Psoas muscle (tissue), 8 donors: ENCODE results near the gene PRCC. TPM values are rescaled to one million over a fixed set of nuclear protein-coding genes. Genes with fewer than 3 reads are reported as not detected.

ENCODE experiments used
- ATAC-seq, 4 donors: fragments of 200-7000 bp; cut with Tn5 transposase; one replicate each; pipeline ENCODE4 v1.9.1; 2020; ENCODE audit warnings: moderate library complexity in 3 of 4, mild to moderate bottlenecking in 2 of 4
- DNase-seq, 2 donors: peaks; one replicate each; pipeline ENCODE4 v3.0.0-alpha.2; 2020
- H3K27ac ChIP-seq: fragments of 200-600 bp; one replicate; pipeline ENCODE4 v1.8.0; 2022
- H3K27me3 ChIP-seq, 3 donors: fragments of 200-600 bp in 1 of 3; one replicate each; pipeline versions ENCODE4 v1.6.1 to v1.8.0; 2013 to 2022; ENCODE audit warnings: low read length in 2 of 3, mild to moderate bottlenecking in 2 of 3, moderate library complexity in 1 of 3; ENCODE audit not compliant: insufficient read depth in 3 of 3
- H3K36me3 ChIP-seq, 2 donors: fragments of 200-600 bp in 1 of 2; one replicate each; pipeline versions ENCODE4 v1.6.1 to v1.8.0; 2013 to 2022; ENCODE audit warnings: low read depth in 1 of 2, mild to moderate bottlenecking in 1 of 2, moderate library complexity in 1 of 2; ENCODE audit not compliant: insufficient read depth in 1 of 2
- H3K4me1 ChIP-seq: fragments of 200-600 bp; one replicate; pipeline ENCODE4 v1.8.0; 2022
- H3K4me3 ChIP-seq: fragments of 200-600 bp; one replicate; pipeline ENCODE4 v1.8.0; 2022; ENCODE audit warnings: mild to moderate bottlenecking
- H3K9me3 ChIP-seq: fragments of 200-600 bp; one replicate; pipeline ENCODE4 v1.8.0; 2022
- WGBS, 3 donors: extraction: QIAGEN DNeasy Blood & Tissue Kit; methylation state at CpG; one replicate each; pipeline versions ENCODE4 v1.1.6 to v1.1.7; 2013; 5-methylcytosine and 5-hydroxymethylcytosine counted together
- intact Hi-C, 2 donors: fragments of 100-400 bp; cut with DNase I; formaldehyde crosslinking; loops; one replicate each; pipeline versions ENCODE4 v1.11.0 to v1.14.2; 2022
- long read RNA-seq, 2 donors: library from polyadenylated mRNA; unstranded; transcript quantifications; one replicate each; pipeline ENCODE4 v2.0.0, GENCODE V29; 2021
- polyA plus RNA-seq, 3 donors: library from polyadenylated mRNA; stranded (reverse); fragments of 200-250 nt; gene quantifications; one replicate each; pipeline ENCODE4 v1.2.3, GENCODE V29; 2013
- total RNA-seq, 4 donors: library from RNA; stranded (reverse); fragmentation: NEBNext Ultra II Directional in 2 of 4; extraction: Animal tissue kit (Norgen Biotek cat#: 25700) in 2 of 4; gene quantifications; one replicate each; pipeline versions ENCODE4 v1.2.1 to v1.2.4, GENCODE V29; 2021 to 2023
- TF ChIP-seq, protein P1 (sequence below): fragments of 200-600 bp; IDR thresholded peaks from one replicate; pipeline ENCODE4 v1.8.0; 2022; ENCODE audit warnings: antibody characterized with exemption
- donor health status: healthy with polysubstance abuse.
- donor health status: DM: no; HTN: no; CAD: no; lungs with moderate emphysema.
- donor health status: Bipolar disorder and iron deficiency.
- donor health status: healthy.
- donor health status: DM: yes; HTN: yes; CAD: no.
- donor health status: DM: no; HTN: no; CAD: no.
- donor health status: DM: no; HTN: no; CAD: no.
- donor health status: DM: yes; HTN: yes; CAD: no.

PRCC gene
- total RNA-seq (10 to 100 TPM; 43.7 to 69.3 (median 64.0) TPM), polyA plus RNA-seq (100 to 1,000 TPM in 1 of 3 donors, 10 to 100 TPM in 2; 46.8 to 107 (median 72.0) TPM)
- long read RNA-seq, donor 1, transcript PRCC-201 (7 exons, 2,105 nt): major isoform, 17 of 26 reads
- long read RNA-seq, donor 1, partial matches to known transcripts: 6 of 26 reads
- long read RNA-seq, donor 1, other reads (novel, unspliced or antisense): 3 of 26 reads
- long read RNA-seq, donor 2, transcript PRCC-201 (7 exons, 2,105 nt): major isoform, 65 of 87 reads
- long read RNA-seq, donor 2, partial matches to known transcripts: 14 of 87 reads
- long read RNA-seq, donor 2, other reads (novel, unspliced or antisense): 8 of 87 reads

DNA sequence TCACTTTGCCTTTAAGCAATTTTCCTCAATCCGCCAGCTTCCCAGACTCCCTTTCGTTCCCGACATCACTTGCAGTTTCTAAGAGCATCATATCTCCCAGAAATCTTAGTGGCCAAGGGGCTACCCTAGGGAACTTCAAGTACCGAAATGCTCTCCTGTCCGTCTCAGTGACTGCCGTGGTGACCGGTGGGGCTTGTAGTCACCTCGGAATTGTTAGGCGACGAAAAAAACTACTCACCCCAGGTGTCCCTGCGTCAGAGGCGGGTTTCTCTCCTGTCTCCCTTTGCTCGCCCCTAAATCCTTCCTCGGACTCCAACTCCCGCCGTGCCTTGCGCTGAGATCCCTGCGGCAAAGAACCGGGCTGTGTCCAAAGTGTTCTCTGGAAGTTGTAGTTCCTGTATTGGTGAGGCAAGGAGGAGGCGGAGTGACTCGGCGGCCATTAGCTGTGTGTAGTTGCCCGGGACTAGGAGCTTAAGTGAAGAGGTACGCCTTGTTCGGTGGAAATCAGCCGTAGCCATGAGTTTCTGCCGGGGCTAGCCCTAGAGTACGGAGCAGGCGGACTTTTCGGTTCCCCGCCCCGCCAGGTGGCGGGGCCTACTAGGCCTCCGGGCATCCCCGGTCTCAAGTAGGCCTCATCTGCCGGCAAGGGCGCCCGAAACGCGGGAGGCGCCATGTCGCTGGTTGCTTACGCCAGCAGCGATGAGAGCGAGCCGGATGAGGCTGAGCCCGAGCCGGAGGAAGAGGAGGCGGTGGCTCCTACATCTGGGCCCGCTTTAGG lies at the start of gene PRCC:
Gene PRCC (plus strand): TSS at position 435 of the 778 bp plus-strand sequence. CDS start 237 bp downstream, at position 672.
- WGBS, 3 donors: 0 to 1% (median 1%) methylated on average over 35 to 50 of the region's 50 CpGs
- ATAC-seq (peak; percentile 94 to 95 (median 95)), DNase-seq (peak; percentile 97 to 99)
- H3K4me1 ChIP-seq: peaks cover 47% of the 10 kb centered on the region
- H3K27me3 ChIP-seq: no peaks in the 10 kb centered on the region
- intact Hi-C loops: loop anchor here in 1 of 2 donors (2.0 to 5.0 kb wide), 2 partner anchors 16 to 40 kb away; partner anchors contain the start of genes HDGF, ISG20L2 and METTL25B
- TF ChIP-seq, protein P1, sequence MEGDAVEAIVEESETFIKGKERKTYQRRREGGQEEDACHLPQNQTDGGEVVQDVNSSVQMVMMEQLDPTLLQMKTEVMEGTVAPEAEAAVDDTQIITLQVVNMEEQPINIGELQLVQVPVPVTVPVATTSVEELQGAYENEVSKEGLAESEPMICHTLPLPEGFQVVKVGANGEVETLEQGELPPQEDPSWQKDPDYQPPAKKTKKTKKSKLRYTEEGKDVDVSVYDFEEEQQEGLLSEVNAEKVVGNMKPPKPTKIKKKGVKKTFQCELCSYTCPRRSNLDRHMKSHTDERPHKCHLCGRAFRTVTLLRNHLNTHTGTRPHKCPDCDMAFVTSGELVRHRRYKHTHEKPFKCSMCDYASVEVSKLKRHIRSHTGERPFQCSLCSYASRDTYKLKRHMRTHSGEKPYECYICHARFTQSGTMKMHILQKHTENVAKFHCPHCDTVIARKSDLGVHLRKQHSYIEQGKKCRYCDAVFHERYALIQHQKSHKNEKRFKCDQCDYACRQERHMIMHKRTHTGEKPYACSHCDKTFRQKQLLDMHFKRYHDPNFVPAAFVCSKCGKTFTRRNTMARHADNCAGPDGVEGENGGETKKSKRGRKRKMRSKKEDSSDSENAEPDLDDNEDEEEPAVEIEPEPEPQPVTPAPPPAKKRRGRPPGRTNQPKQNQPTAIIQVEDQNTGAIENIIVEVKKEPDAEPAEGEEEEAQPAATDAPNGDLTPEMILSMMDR: no peak
- H3K36me3 ChIP-seq: peaks cover 0 to 18% of the 10 kb centered on the region in 2 donors
- H3K9me3 ChIP-seq: no peaks in the 10 kb centered on the region
- H3K27ac ChIP-seq: peak within 1 kb of the TSS; percentile 96
- peak within 1 kb of the TSS; percentile 95 for H3K4me3 ChIP-seq

GRCh38 chr1:156721131-156721530 lies 46.2 kb upstream of the PRCC start:
- no peak for ATAC-seq
- DNase-seq: no peak
- Histone ChIP-seq H3K36me3 (peaks cover 7 to 45% of the 10 kb centered on the region in 2 donors), H3K9me3 (no peaks in the 10 kb centered on the region), H3K4me3 (no peak overlapping the region), H3K27ac (no peak overlapping the region), H3K27me3 (no peaks in the 10 kb centered on the region), H3K4me1 (peaks cover 19% of the 10 kb centered on the region)
- intact Hi-C loops: no loop called here
- TF ChIP-seq, protein P1: no peak
- 65 to 76% (median 66%) methylated on average over 2 of the region's 2 CpGs for WGBS, 3 donors

DNA sequence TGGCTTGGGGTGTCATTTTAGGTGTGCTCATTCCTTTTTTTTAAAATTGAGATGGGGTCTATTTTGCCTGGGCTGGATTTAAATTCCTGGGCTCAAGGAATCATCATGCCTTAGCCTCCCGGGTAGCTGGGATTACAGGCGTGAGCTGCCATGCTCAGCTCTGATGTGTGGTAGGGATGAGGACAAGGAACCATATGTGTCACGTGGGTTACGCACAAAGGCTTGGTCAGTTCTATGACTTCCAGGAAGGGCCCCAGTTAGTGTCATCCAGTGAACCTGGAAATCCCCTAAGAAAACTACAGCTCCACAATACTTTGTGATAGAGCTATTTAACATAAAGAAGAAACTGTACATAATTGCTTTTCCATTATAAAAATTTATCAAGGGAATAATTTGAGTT lies 45.8 kb upstream of the PRCC start:
- ATAC-seq (no peak), DNase-seq (no peak)
- no peak overlapping the region for H3K27ac ChIP-seq
- H3K4me3 ChIP-seq: no peak overlapping the region
- peaks cover 7 to 49% of the 10 kb centered on the region in 2 donors for H3K36me3 ChIP-seq
- H3K27me3 ChIP-seq: no peaks in the 10 kb centered on the region
- TF ChIP-seq, protein P1: no peak
- no peaks in the 10 kb centered on the region for H3K9me3 ChIP-seq
- peaks cover 23% of the 10 kb centered on the region for H3K4me1 ChIP-seq
- intact Hi-C loops: no loop called here
- 91 to 95% (median 93%) methylated on average over 4 of the region's 4 CpGs for WGBS, 3 donors

DNA sequence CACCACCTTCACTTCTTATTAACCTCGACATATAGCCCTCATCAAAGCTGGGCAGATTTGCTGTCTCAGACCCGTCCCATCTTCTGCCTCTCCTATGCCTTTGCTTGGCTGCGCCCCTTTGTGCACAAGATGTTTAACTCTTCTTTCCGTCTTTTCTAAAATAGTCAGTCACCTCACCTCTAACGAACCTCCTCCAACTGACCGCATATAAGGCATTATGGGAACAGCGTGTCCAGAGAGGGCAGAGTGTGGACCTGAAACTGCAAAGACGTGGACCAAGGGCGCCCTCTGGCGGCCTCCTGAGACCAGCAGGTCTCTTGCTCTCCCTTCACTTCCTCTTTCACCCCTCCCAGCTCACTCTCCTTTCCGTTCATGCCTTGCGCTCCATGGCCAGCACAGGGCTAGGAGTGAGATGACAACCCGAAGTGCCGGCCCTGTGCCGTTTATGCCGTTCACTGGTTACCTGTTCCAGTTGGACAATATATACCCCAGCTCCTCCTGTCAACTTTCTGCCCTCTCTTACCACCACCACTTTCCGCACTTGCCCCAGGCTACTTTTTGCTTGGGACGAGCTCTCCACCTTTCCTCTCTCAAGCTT lies 41.6 kb upstream of the PRCC start:
- peak; percentile 88 to 94 for DNase-seq
- Histone ChIP-seq H3K9me3 (no peaks in the 10 kb centered on the region), H3K27ac (peak overlapping the region; percentile 67), H3K27me3 (no peaks in the 10 kb centered on the region), H3K36me3 (peaks cover 7 to 51% of the 10 kb centered on the region in 2 donors), H3K4me3 (peak overlapping the region; percentile 80), H3K4me1 (peaks cover 45% of the 10 kb centered on the region)
- intact Hi-C loops: loop anchor here (1.0 to 5.0 kb wide), 4 partner anchors 35 to 67 kb away; partner anchors contain the start of gene PRCC (in 1 of the 2)
- 11 to 14% (median 11%) methylated on average over 17 to 18 of the region's 18 CpGs for WGBS, 3 donors
- TF ChIP-seq, protein P1: peak; percentile 96
- peak; percentile 73 to 78 (median 74) for ATAC-seq
